IPS-NIHi11 (cell line): ENCODE data around the gene TEDC1.
"Not testable (repeated sequence)": the region's sequence is repeated elsewhere in the genome, so short reads cannot be mapped to it uniquely, and the experiment has no call there.

Source experiments
- DNase-seq: peaks from one replicate; pipeline ENCODE4 v3.0.0; 2012; ENCODE audit warnings: mixed read lengths, low spot score

The TEDC1 gene

DNA sequence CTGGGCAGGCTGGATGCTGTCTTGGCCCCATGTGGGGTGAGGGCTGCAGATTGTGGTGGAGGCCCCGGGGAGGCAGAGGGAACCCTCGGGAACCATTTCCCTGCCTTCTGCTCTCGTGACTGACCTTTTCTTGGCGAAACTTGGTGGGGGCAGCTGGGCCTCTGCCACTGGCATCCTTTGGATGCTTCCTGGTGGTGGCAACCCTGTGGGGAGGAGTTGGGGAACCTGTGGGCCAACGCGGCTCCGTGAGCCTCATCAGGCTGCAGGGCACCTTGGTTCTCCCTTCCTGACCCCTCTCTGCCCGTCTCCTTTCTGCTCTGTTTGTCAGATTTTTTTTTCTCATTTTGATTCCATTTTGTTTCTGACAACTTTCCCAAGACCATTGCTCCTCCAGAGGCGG lies 49.8 kb downstream of the TEDC1 start:
- no peak for DNase-seq

GRCh38 chr14:105541218-105541875 lies 50.3 kb downstream of the TEDC1 start:
- DNase-seq: no peak

- not testable (repeated sequence) for DNase-seq
These were observed 54.6 kb downstream of the TEDC1 start for GRCh38 chr14:105545676-105546075.

- DNase-seq: not testable (repeated sequence)
These were observed 55.4 kb downstream of the TEDC1 start for GRCh38 chr14:105546410-105546809.

DNA sequence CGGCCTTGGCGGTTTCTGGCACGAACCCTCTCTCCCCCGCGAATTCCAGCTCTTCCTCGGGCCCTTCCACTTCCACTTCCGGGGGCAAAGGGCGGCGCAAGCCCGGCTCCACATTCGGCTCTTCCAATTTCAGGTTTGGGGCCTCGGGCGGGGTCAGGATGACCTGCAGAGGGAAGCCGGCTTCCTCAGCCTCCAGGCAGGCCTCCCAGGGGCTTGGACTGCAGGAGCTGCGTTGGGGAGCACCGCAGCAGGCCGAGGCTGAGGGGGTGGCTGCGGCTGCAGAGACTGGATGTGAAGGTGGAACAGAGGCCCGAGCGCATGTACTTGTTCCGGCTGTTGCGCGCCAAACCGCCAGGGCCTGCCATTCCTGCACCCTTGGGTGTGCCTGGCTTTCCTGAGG lies 56.0 kb downstream of the TEDC1 start:
- DNase-seq: not testable (repeated sequence)

GRCh38 chr14:105547741-105548169 lies 56.7 kb downstream of the TEDC1 start:
- DNase-seq: no peak
